A549 (cell line): Measurements from ENCODE around the gene APOL2.

Source experiments
- CHD4 ChIP-seq: fragments of 200-600 bp; sonication (generic); IDR thresholded peaks from 2 replicates; pipeline ENCODE4 v1.6.1; 2016; ENCODE audit warnings: antibody characterized with exemption, mild to moderate bottlenecking, borderline replicate concordance
- CTCF ChIP-seq: fragments of >200 bp; sonication (Bioruptor Twin); formaldehyde crosslinking; IDR thresholded peaks from 3 replicates; pipeline ENCODE4 v1.5.1; 2016
- ESRRA ChIP-seq: fragments of 150-350 bp; IDR thresholded peaks from 2 replicates; pipeline ENCODE4 v1.6.1; 2014; ENCODE audit warnings: mild to moderate bottlenecking, low read length, borderline replicate concordance
- JUN ChIP-seq, 2 experiments: fragments of >200 bp; sonication (Bioruptor Twin); formaldehyde crosslinking; IDR thresholded peaks; 2 replicates in 1 of 2; 3 replicates in 1 of 2; pipeline ENCODE4 v1.6.1; 2016 to 2017
- MAX ChIP-seq: IDR thresholded peaks from 2 replicates; pipeline ENCODE4 v1.6.1; 2012
- MYC ChIP-seq: IDR thresholded peaks from 2 replicates; pipeline ENCODE4 v1.6.1; 2012; ENCODE audit warnings: mild to moderate bottlenecking, inconsistent platforms, low read length, improper control_type of control experiment, borderline replicate concordance
- POLR2A ChIP-seq: IDR thresholded peaks from 2 replicates; pipeline ENCODE4 v1.6.1; 2012; ENCODE audit warnings: mild to moderate bottlenecking, low read length
- RAD21 ChIP-seq, 2 experiments: fragments of >200 bp in 1 of 2; sonication (Bioruptor Twin) in 1 of 2; formaldehyde crosslinking in 1 of 2; IDR thresholded peaks in 1 of 2; conservative IDR thresholded peaks in 1 of 2; 2 replicates in 1 of 2; 3 replicates in 1 of 2; pipeline ENCODE4 v1.6.1; 2012 to 2018; ENCODE audit warnings: inconsistent platforms in 1 of 2
- SMC3 ChIP-seq: fragments of >200 bp; sonication (Bioruptor Twin); formaldehyde crosslinking; IDR thresholded peaks from 3 replicates; pipeline ENCODE4 v1.6.1; 2018; ENCODE audit warnings: inconsistent platforms
- TF ChIP-seq, protein P1 (sequence below): fragments of 450-650 bp; IDR thresholded peaks from 2 replicates; pipeline ENCODE4 v1.6.1; 2014; ENCODE audit warnings: antibody characterized with exemption
- TF ChIP-seq, protein P2 (sequence below): fragments of 200-600 bp; sonication (generic); IDR thresholded peaks from 2 replicates; pipeline ENCODE4 v1.6.1; 2016; ENCODE audit warnings: antibody characterized with exemption, mild to moderate bottlenecking, moderate library complexity

DNA sequence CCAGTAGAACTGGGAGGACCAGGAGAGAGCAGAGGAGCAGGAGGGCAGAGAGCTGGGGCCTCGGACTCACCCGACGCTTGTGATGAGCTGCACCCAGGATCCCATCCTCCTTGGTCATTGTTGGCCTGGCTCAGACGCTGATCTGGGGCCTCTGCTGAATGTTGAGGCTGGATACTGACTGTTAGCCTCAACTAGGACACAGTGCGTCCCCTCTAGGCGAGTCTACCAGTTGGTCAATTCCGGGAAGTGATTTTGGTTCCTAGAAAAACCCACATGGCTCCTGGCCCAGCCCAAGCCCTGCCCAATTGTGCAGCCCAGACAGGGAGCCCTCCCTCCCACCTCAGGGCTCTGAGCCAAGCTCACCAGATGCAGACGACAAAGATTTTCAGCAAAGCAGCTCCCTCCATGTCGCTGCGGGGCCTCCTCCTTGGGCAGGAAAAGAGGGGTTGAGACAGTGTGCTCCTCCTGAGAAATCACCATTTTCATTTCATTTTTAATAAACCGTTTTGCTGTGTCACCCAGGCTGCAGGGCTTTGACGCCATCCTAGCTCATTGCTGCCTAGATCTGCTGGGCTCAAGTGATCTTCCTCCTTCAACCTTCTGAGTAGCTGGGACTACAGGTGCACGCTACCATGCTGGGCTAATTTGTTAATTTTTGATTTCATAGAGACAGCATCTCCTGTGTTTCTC, 37.6 kb downstream of the APOL2 start, which contains the start of gene APOL4:
- TF ChIP-seq, protein P1, sequence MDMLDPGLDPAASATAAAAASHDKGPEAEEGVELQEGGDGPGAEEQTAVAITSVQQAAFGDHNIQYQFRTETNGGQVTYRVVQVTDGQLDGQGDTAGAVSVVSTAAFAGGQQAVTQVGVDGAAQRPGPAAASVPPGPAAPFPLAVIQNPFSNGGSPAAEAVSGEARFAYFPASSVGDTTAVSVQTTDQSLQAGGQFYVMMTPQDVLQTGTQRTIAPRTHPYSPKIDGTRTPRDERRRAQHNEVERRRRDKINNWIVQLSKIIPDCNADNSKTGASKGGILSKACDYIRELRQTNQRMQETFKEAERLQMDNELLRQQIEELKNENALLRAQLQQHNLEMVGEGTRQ: no peak
- TF ChIP-seq RAD21 (conservative IDR thresholded peaks at IDR 0.05 in 1 of 2, IDR thresholded peaks at IDR 0.05 in 1 of 2) (no peak), CTCF (no peak), POLR2A (no peak), MYC (no peak), ESRRA (no peak), CHD4 (no peak), MAX (no peak), JUN (IDR thresholded peaks at IDR 0.05) (no peak), SMC3 (no peak)
- TF ChIP-seq, protein P2, sequence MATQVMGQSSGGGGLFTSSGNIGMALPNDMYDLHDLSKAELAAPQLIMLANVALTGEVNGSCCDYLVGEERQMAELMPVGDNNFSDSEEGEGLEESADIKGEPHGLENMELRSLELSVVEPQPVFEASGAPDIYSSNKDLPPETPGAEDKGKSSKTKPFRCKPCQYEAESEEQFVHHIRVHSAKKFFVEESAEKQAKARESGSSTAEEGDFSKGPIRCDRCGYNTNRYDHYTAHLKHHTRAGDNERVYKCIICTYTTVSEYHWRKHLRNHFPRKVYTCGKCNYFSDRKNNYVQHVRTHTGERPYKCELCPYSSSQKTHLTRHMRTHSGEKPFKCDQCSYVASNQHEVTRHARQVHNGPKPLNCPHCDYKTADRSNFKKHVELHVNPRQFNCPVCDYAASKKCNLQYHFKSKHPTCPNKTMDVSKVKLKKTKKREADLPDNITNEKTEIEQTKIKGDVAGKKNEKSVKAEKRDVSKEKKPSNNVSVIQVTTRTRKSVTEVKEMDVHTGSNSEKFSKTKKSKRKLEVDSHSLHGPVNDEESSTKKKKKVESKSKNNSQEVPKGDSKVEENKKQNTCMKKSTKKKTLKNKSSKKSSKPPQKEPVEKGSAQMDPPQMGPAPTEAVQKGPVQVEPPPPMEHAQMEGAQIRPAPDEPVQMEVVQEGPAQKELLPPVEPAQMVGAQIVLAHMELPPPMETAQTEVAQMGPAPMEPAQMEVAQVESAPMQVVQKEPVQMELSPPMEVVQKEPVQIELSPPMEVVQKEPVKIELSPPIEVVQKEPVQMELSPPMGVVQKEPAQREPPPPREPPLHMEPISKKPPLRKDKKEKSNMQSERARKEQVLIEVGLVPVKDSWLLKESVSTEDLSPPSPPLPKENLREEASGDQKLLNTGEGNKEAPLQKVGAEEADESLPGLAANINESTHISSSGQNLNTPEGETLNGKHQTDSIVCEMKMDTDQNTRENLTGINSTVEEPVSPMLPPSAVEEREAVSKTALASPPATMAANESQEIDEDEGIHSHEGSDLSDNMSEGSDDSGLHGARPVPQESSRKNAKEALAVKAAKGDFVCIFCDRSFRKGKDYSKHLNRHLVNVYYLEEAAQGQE: no peak
